PFSK-1 (cell line): Measurements from ENCODE around the gene MRPL36.

ENCODE experiments used
- FOXP2 ChIP-seq: optimal IDR thresholded peaks from 2 replicates; pipeline ENCODE3; 2011; ENCODE audit warnings: borderline replicate concordance, control low read depth, inconsistent platforms; ENCODE audit not compliant: insufficient read depth; ENCODE audit errors: extremely low read length, extremely low read depth
- POLR2AphosphoS5 ChIP-seq: IDR thresholded peaks from 2 replicates; pipeline ENCODE4 v1.6.1; 2012; ENCODE audit warnings: low read depth, mild to moderate bottlenecking, control low read depth, low read length, moderate library complexity
- SIN3A ChIP-seq: IDR thresholded peaks from 2 replicates; pipeline ENCODE4 v1.6.1; 2012; ENCODE audit warnings: mild to moderate bottlenecking, low read length, moderate library complexity, borderline replicate concordance; ENCODE audit not compliant: insufficient read depth
- TAF1 ChIP-seq: IDR thresholded peaks from 2 replicates; pipeline ENCODE4 v1.6.1; 2012; ENCODE audit warnings: low read length, control low read depth, borderline replicate concordance; ENCODE audit not compliant: insufficient read depth
- TF ChIP-seq, protein P1 (sequence below), 2 experiments: IDR thresholded peaks; 2 replicates each; pipeline versions ENCODE4 v1.6.1 to v1.8.0; 2011 to 2012; ENCODE audit warnings: low read depth in 2 of 2, low read length in 2 of 2, control low read depth in 1 of 2, inconsistent platforms in 1 of 2, mild to moderate bottlenecking in 1 of 2, moderate library complexity in 1 of 2; ENCODE audit not compliant: insufficient read depth in 1 of 2

Gene MRPL36

DNA sequence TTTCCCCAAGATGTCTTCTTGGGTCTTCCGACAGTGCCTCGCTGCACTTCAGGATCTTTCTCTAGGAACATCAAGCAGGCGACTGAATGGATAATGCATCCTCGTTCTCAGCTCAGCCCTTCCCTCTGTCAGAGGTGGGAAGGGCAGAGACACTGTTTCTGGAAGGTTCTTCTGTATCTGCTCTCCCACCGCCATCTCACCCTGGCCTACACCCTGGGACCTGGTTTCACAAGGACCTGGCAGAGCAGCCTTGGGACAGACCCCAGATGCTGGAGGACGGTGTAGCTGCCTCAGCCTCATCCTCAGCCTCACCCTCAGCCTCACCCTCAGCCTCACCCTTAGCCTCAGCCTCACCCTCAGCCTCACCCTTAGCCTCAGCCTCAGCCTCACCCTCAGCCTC is 18.5 kb downstream of the MRPL36 start:
- TF ChIP-seq TAF1 (no peak), SIN3A (no peak), POLR2AphosphoS5 (no peak), FOXP2 (no peak)
- TF ChIP-seq, protein P1, sequence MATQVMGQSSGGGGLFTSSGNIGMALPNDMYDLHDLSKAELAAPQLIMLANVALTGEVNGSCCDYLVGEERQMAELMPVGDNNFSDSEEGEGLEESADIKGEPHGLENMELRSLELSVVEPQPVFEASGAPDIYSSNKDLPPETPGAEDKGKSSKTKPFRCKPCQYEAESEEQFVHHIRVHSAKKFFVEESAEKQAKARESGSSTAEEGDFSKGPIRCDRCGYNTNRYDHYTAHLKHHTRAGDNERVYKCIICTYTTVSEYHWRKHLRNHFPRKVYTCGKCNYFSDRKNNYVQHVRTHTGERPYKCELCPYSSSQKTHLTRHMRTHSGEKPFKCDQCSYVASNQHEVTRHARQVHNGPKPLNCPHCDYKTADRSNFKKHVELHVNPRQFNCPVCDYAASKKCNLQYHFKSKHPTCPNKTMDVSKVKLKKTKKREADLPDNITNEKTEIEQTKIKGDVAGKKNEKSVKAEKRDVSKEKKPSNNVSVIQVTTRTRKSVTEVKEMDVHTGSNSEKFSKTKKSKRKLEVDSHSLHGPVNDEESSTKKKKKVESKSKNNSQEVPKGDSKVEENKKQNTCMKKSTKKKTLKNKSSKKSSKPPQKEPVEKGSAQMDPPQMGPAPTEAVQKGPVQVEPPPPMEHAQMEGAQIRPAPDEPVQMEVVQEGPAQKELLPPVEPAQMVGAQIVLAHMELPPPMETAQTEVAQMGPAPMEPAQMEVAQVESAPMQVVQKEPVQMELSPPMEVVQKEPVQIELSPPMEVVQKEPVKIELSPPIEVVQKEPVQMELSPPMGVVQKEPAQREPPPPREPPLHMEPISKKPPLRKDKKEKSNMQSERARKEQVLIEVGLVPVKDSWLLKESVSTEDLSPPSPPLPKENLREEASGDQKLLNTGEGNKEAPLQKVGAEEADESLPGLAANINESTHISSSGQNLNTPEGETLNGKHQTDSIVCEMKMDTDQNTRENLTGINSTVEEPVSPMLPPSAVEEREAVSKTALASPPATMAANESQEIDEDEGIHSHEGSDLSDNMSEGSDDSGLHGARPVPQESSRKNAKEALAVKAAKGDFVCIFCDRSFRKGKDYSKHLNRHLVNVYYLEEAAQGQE (IDR thresholded peaks at IDR 0.05; ENCODE audit: insufficient read depth in 1 of 2, low read depth in 2 of 2, low read length in 2 of 2): no peak

DNA sequence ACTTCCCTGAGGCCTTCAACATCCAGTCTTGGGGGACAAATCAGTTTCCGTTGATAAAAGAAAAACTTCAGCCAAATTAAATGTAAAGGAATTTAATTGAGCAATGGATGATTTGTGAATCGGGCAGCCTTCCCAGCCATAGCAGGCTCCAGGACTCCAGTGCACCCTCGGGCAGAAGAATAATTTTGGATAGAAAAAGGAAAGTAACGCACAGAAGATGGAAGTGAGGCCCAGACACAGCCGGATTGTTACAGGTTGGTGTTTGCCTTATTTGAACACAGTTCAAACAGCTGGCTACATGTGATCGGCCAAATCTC is 19.1 kb downstream of the MRPL36 start:
- TF ChIP-seq SIN3A (no peak), TAF1 (no peak), POLR2AphosphoS5 (no peak), FOXP2 (no peak)
- TF ChIP-seq, protein P1 (IDR thresholded peaks at IDR 0.05; ENCODE audit: insufficient read depth in 1 of 2, low read depth in 2 of 2, low read length in 2 of 2): no peak

DNA sequence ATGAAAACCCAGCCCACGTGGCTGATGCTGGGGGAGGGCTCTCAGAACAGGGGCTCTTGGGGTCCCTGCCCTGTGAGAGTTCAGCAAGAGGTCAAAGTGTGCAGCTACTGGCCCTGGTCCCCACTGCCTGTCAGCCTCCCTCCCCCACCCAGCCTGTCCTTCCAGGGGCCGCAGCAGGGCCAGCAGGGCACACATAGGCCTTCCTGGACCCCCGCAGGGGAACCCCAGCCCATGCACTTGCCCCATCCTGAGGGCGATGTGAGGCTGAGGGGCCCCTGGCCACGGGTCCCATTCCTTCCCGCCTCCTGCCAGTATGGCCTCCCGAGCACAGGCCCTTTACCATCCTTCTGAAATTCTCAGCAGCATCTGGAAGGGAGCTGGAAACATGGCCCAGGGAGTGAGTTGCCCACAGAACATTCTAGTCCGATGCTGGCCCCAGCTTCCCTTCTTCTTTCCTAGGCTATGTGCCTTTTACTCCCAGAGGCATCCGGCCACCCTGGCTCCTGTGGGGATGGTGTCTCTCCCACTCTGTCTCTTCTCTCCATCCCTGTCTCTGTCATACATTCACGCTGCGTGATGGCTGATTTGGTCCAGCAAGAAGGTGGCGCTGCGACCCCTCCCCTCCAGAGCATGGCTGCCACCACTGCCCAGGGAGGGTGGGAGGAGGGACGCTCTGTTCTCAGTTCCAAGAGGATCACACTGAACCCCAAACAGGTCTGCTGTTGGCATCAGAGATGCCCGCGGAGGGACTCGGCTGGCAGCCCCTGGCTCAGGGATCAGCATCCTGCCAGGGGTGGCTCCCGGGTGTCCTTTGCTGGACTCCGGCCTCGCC is 19.6 kb downstream of the MRPL36 start:
- TF ChIP-seq TAF1 (no peak), FOXP2 (no peak), SIN3A (no peak), POLR2AphosphoS5 (no peak)
- TF ChIP-seq, protein P1 (IDR thresholded peaks at IDR 0.05; ENCODE audit: insufficient read depth in 1 of 2, low read depth in 2 of 2, low read length in 2 of 2): no peak

DNA sequence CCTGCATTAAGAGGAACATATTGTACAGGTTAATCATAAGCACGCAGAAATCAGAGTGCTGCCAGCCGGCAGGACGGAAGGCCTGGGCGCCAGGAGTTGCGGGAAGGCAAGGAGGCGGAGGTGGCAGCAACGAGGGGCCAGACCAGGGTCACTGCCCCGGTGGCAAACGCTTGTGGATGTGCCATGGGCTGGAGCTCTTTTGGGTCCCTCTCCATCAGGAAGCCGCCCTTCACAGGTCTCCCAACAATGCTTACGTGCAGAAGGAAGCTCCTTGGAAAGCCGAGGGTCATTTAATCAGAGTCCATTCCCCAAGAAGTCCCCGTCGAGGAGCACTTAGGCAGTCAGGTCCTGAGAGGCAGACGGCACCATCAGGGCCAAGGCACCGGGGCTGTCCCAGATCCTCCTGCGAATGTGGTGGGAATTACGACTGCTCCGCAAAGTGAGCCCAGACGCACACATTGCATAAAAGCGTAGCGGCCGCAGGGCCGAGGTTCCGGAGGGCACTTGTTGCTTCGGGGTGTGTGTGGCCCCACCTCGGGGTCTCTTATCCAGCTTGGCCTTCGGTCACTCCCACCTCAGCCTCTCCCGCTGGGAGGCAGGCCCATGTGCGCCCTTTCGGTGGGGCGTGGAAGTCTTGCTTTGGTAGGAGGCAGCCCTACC is 20.5 kb downstream of the MRPL36 start:
- TF ChIP-seq, protein P1 (IDR thresholded peaks at IDR 0.05; ENCODE audit: insufficient read depth in 1 of 2, low read depth in 2 of 2, low read length in 2 of 2): no peak
- TF ChIP-seq TAF1 (no peak), FOXP2 (no peak), SIN3A (no peak), POLR2AphosphoS5 (no peak)
